Calu3 (cell line): ENCODE measurements around the gene TMEM138. TPM values are rescaled to one million over a fixed set of nuclear protein-coding genes. Genes with fewer than 3 reads are reported as not detected.

Source experiments
- BruUV-seq: library from RNA; stranded (reverse); fragments of 400-500 nt; replicated peaks from 2 replicates; lab custom pipeline; 2021; lab: Mats Ljungman, UMichigan
- CTCF ChIA-PET: fragments of 300-600 bp; sonication (Branson Sonifier 250); formaldehyde crosslinking; loops from one replicate; lab custom pipeline; 2022; ENCODE audit warnings: antibody characterized with exemption; lab: Charles Lee
- DNase-seq: peaks from one replicate; pipeline ENCODE4 v3.0.0; 2022
- H3K27ac Mint-ChIP-seq: one replicate; pipeline ENCODE4 v1.8.0; 2022; ENCODE audit warnings: mixed read lengths; ENCODE audit not compliant: unreplicated experiment
- H3K27me3 Mint-ChIP-seq: one replicate; pipeline ENCODE4 v1.8.0; 2022; ENCODE audit warnings: mixed read lengths; ENCODE audit not compliant: unreplicated experiment
- H3K36me3 Mint-ChIP-seq: one replicate; pipeline ENCODE4 v1.8.0; 2022; ENCODE audit warnings: mild to moderate bottlenecking, moderate library complexity, mixed read lengths; ENCODE audit not compliant: insufficient read depth, unreplicated experiment
- H3K4me1 Mint-ChIP-seq: one replicate; pipeline ENCODE4 v1.8.0; 2022; ENCODE audit warnings: mild to moderate bottlenecking, low read depth, mixed read lengths; ENCODE audit not compliant: unreplicated experiment
- H3K4me3 Mint-ChIP-seq: one replicate; pipeline ENCODE4 v1.8.0; 2022; ENCODE audit warnings: mild to moderate bottlenecking, low read depth, moderate library complexity, mixed read lengths; ENCODE audit not compliant: unreplicated experiment
- H3K9me3 Mint-ChIP-seq: one replicate; pipeline ENCODE4 v1.8.0; 2022; ENCODE audit warnings: low read depth, mixed read lengths; ENCODE audit not compliant: unreplicated experiment
- intact Hi-C: fragments of 100-400 bp; cut with micrococcal nuclease; formaldehyde crosslinking; loops from one replicate; pipeline ENCODE4 v1.10.0; 2022; ENCODE audit not compliant: unreplicated experiment
- total RNA-seq: library from RNA; stranded (reverse); gene quantifications from 2 replicates; pipeline ENCODE4 v1.2.3, GENCODE V29; 2022
- TF ChIP-seq, protein P1 (sequence below): fragments of 200-600 bp; IDR thresholded peaks from one replicate; pipeline ENCODE4 v1.8.0; 2022; ENCODE audit warnings: antibody characterized with exemption; ENCODE audit not compliant: unreplicated experiment

Gene TMEM138
- total RNA-seq, 1 experiment from 2014 or later, result 51.6 TPM

- no peaks in the 10 kb centered on the region for H3K27me3 Mint-ChIP-seq
- intact Hi-C loops, result loop anchor here (1.0 to 10.0 kb wide), 2 partner anchors 48 to 130 kb away; no protein-coding TSS in a partner anchor
- TF ChIP-seq, protein P1, sequence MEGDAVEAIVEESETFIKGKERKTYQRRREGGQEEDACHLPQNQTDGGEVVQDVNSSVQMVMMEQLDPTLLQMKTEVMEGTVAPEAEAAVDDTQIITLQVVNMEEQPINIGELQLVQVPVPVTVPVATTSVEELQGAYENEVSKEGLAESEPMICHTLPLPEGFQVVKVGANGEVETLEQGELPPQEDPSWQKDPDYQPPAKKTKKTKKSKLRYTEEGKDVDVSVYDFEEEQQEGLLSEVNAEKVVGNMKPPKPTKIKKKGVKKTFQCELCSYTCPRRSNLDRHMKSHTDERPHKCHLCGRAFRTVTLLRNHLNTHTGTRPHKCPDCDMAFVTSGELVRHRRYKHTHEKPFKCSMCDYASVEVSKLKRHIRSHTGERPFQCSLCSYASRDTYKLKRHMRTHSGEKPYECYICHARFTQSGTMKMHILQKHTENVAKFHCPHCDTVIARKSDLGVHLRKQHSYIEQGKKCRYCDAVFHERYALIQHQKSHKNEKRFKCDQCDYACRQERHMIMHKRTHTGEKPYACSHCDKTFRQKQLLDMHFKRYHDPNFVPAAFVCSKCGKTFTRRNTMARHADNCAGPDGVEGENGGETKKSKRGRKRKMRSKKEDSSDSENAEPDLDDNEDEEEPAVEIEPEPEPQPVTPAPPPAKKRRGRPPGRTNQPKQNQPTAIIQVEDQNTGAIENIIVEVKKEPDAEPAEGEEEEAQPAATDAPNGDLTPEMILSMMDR, result no peak
- no peaks in the 10 kb centered on the region for H3K36me3 Mint-ChIP-seq
- no peak for DNase-seq
- no peaks in the 10 kb centered on the region for H3K4me1 Mint-ChIP-seq
- no peak overlapping the region for H3K27ac Mint-ChIP-seq
- BruUV-seq, result no TSS peak
- H3K9me3 Mint-ChIP-seq, result peaks cover 1% of the 10 kb centered on the region
- H3K4me3 Mint-ChIP-seq, result no peak overlapping the region
- CTCF ChIA-PET, result interaction anchor here (1.0 to 5.6 kb wide), 6 partner anchors 17 to 131 kb away, joined by 3 to 64 read pairs (median 4); partner anchors contain the start of genes CPSF7, CYB561A3, SDHAF2 and TMEM138
These were observed 22.4 kb downstream of the TMEM138 start for GRCh38 chr11:61384271-61385242.

DNA sequence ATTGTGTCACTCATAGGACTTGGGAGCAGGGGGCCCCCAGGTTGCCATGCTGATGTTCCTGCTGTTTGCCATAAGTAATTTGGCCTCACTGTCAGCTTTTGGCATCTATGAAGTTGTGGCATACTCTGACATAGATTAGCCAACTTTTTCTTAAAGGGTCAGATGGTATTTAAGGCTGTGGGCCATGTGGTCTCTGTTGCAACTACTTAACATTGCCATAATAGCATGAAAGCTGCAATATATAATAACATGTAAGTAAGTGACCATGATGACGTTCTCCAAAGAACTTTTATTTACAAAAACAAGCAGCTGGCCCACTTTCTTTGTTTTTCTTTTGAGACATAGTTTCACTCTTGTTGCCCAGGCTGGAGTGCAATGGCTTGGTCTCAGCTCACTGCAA lies 28.0 kb downstream of the TMEM138 start:
- H3K9me3 Mint-ChIP-seq, result peaks cover 6% of the 10 kb centered on the region
- no peak overlapping the region for H3K4me3 Mint-ChIP-seq
- no peak overlapping the region for H3K27ac Mint-ChIP-seq
- intact Hi-C loops, result no loop called here
- H3K27me3 Mint-ChIP-seq, result no peaks in the 10 kb centered on the region
- no TSS peak for BruUV-seq
- H3K36me3 Mint-ChIP-seq, result peaks cover 21% of the 10 kb centered on the region
- TF ChIP-seq, protein P1, result no peak
- CTCF ChIA-PET, result no interaction called here
- DNase-seq, result no peak
- H3K4me1 Mint-ChIP-seq, result peaks cover 18% of the 10 kb centered on the region

- Mint-ChIP-seq H3K4me1 (peaks cover 18% of the 10 kb centered on the region), H3K36me3 (peaks cover 27% of the 10 kb centered on the region), H3K27ac (peak overlapping the region; percentile 95), H3K9me3 (peaks cover 6% of the 10 kb centered on the region), H3K4me3 (peak overlapping the region; percentile 96), H3K27me3 (no peaks in the 10 kb centered on the region)
- TSS peak; percentile 47 for BruUV-seq
- TF ChIP-seq, protein P1, result no peak
- intact Hi-C loops, result no loop called here
- no peak for DNase-seq
- CTCF ChIA-PET, result interaction anchor here (0.6 to 1.5 kb wide), 3 partner anchors 31 to 566 kb away, joined by 3 to 20 read pairs (median 7); partner anchors contain the start of gene CYB561A3
These were observed 30.9 kb downstream of the TMEM138 start for GRCh38 chr11:61392981-61393595.

- Mint-ChIP-seq H3K4me1 (no peaks in the 10 kb centered on the region), H3K4me3 (no peak overlapping the region), H3K27me3 (no peaks in the 10 kb centered on the region), H3K27ac (peak overlapping the region; percentile 39), H3K36me3 (peaks cover 63% of the 10 kb centered on the region), H3K9me3 (no peaks in the 10 kb centered on the region)
- CTCF ChIA-PET, result interaction anchor here (0.5 to 1.9 kb wide), 4 partner anchors 16 to 772 kb away, joined by 3 to 4 read pairs (median 4); partner anchors contain the start of genes CPSF7 and SDHAF2
- TF ChIP-seq, protein P1, result no peak
- intact Hi-C loops, result no loop called here
- no peak for DNase-seq
- BruUV-seq, result no TSS peak
These were observed 39.0 kb downstream of the TMEM138 start for GRCh38 chr11:61401173-61401572.
